HepG2 (cell line): ENCODE results near the gene MLX. TPM values are rescaled to one million over a fixed set of nuclear protein-coding genes. Genes with fewer than 3 reads are reported as not detected.

ENCODE experiments used
- ATAC-seq: fragments of 200-7000 bp; cut with Tn5 transposase; 3 replicates; pipeline ENCODE4 v1.9.1; 2020; ENCODE audit warnings: mild to moderate bottlenecking, moderate library complexity
- BruUV-seq: library from RNA; stranded (reverse); fragments of 400-500 nt; replicated peaks from 2 replicates; lab custom pipeline; 2021; lab: Mats Ljungman, UMichigan
- CTCF ChIA-PET: fragments of 300-600 bp; formaldehyde crosslinking; extraction: SDS; loops from one replicate; lab custom pipeline; 2021; ENCODE audit warnings: low total read pairs, inconsistent platforms, low intra/inter-chr PET ratio; lab: Yijun Ruan, JAX
- POLR2A ChIA-PET: fragments of 350-600 bp; sonication (Branson Sonifier 250); formaldehyde crosslinking; loops from one replicate; lab custom pipeline; 2020; ENCODE audit warnings: antibody characterized with exemption, inconsistent platforms; lab: Yijun Ruan, JAX
- DNase-seq: peaks from one replicate; pipeline ENCODE4 v3.0.0-alpha.2; 2015; ENCODE audit warnings: low spot score
- FAIRE-seq: peaks from 3 replicates; lab custom pipeline; 2011; peaks lifted over from hg19 to GRCh38; lab: Jason Lieb, UNC
- H2AFZ ChIP-seq: one replicate; pipeline ENCODE4 v1.6.1; 2011; ENCODE audit warnings: low read length, inconsistent platforms
- H3K27ac ChIP-seq: fragments of 300-600 bp; 3 replicates; pipeline ENCODE4 v1.8.0; 2011; ENCODE audit warnings: mixed run types, mild to moderate bottlenecking, mixed read lengths, low read length, inconsistent platforms; ENCODE audit not compliant: insufficient read depth; ENCODE audit errors: extremely low read length
- H3K27me3 ChIP-seq, 2 experiments: fragments of 200-600 bp in 1 of 2; 2 replicates in 1 of 2; 3 replicates in 1 of 2; pipeline versions ENCODE4 v1.6.0 to v1.8.0; 2011; ENCODE audit warnings: low read length in 2 of 2, mild to moderate bottlenecking in 2 of 2, moderate library complexity in 2 of 2, inconsistent platforms in 1 of 2; ENCODE audit not compliant: insufficient read depth in 2 of 2, control insufficient read depth in 1 of 2
- H3K36me3 ChIP-seq, 2 experiments: fragments of 200-600 bp in 1 of 2; replicated peaks in 1 of 2; 2 replicates in 1 of 2; 3 replicates in 1 of 2; pipeline versions ENCODE4 v1.5.1 to v1.8.0; 2011; ENCODE audit warnings: low read length in 2 of 2, inconsistent platforms in 1 of 2; ENCODE audit not compliant: insufficient read depth in 2 of 2, control insufficient read depth in 1 of 2
- H3K4me1 ChIP-seq: 2 replicates; pipeline ENCODE4 v1.5.1; 2012; ENCODE audit warnings: low read length, inconsistent platforms; ENCODE audit not compliant: insufficient read depth
- H3K4me2 ChIP-seq: 2 replicates; pipeline ENCODE4 v1.6.0; 2011; ENCODE audit warnings: low read depth, low read length, inconsistent platforms
- H3K4me3 ChIP-seq, 3 experiments: fragments of 200-600 bp in 1 of 3; sonication (generic), shearing (Covaris generic) in 1 of 3; replicated peaks in 1 of 3; 2 replicates each; pipeline ENCODE4 v1.5.1; 2011 to 2016; ENCODE audit warnings: low read length in 3 of 3, inconsistent platforms in 2 of 3, low read depth in 2 of 3, mild to moderate bottlenecking in 2 of 3, control low read depth in 1 of 3, mixed read lengths in 1 of 3; ENCODE audit not compliant: insufficient read depth in 1 of 3
- H3K79me2 ChIP-seq: one replicate; pipeline ENCODE4 v1.6.1; 2011; ENCODE audit warnings: low read length, inconsistent platforms; ENCODE audit not compliant: insufficient read depth
- H3K9ac ChIP-seq: 2 replicates; pipeline ENCODE4 v1.6.0; 2011; ENCODE audit warnings: mild to moderate bottlenecking, low read depth, low read length, inconsistent platforms; ENCODE audit not compliant: insufficient read depth
- H3K9me3 ChIP-seq: 2 replicates; pipeline ENCODE4 v1.5.1; 2012; ENCODE audit warnings: mild to moderate bottlenecking, low read length
- H4K20me1 ChIP-seq: 2 replicates; pipeline ENCODE4 v1.6.0; 2011; ENCODE audit warnings: inconsistent platforms, mild to moderate bottlenecking, low read length, moderate library complexity; ENCODE audit not compliant: insufficient read depth
- BRD4 ChIP-seq: sonication (generic); formaldehyde crosslinking; IDR thresholded peaks from 2 replicates; pipeline ENCODE4 v1.4.0; 2020; ENCODE audit warnings: missing genetic modification reagents
- CBX2 ChIP-seq, 2 experiments: fragments of 200-600 bp in 1 of 2; sonication (generic); formaldehyde crosslinking in 1 of 2; IDR thresholded peaks; 2 replicates each; pipeline versions ENCODE4 v1.7.0 to v1.8.1; 2018 to 2022; ENCODE audit warnings: low read depth in 2 of 2, low read length in 1 of 2, mild to moderate bottlenecking in 1 of 2, missing genetic modification reagents in 1 of 2
- HNRNPH1 ChIP-seq: fragments of 200-400 bp; formaldehyde crosslinking; optimal IDR thresholded peaks from 2 replicates; pipeline ENCODE3; 2017; ENCODE audit warnings: mild to moderate bottlenecking, low read depth, low read length
- PBX2 ChIP-seq: IDR thresholded peaks from 2 replicates; pipeline ENCODE4 v1.6.1; 2016; ENCODE audit warnings: control low read depth
- TBX2 ChIP-seq: sonication (generic); formaldehyde crosslinking; IDR thresholded peaks from 2 replicates; pipeline ENCODE4 v1.5.0; 2020; ENCODE audit warnings: missing genetic modification reagents, mild to moderate bottlenecking, borderline replicate concordance
- ZFP36 ChIP-seq: fragments of 150-350 bp; IDR thresholded peaks from 2 replicates; pipeline ENCODE4 v1.6.1; 2018; ENCODE audit warnings: borderline replicate concordance, low read length, low read depth; ENCODE audit not compliant: partially characterized antibody
- ZKSCAN8 ChIP-seq: IDR thresholded peaks from 2 replicates; pipeline ENCODE4 v1.6.1; 2016; ENCODE audit warnings: borderline replicate concordance, missing genetic modification reagents, missing compliant biosample characterization
- ZNF292 ChIP-seq: sonication (generic); formaldehyde crosslinking; IDR thresholded peaks from 2 replicates; pipeline ENCODE4 v1.8.1; 2022; ENCODE audit warnings: mild to moderate bottlenecking, low read depth, missing genetic modification reagents, borderline replicate concordance
- ZNF382 ChIP-seq: sonication (generic); formaldehyde crosslinking; IDR thresholded peaks from 2 replicates; pipeline ENCODE4 v1.5.0; 2020; ENCODE audit warnings: missing genetic modification reagents, mild to moderate bottlenecking, borderline replicate concordance
- ZNF549 ChIP-seq: sonication (generic); formaldehyde crosslinking; IDR thresholded peaks from 2 replicates; pipeline ENCODE4 v1.5.0; 2020; ENCODE audit warnings: missing genetic modification reagents
- ZNF646 ChIP-seq: sonication (generic); formaldehyde crosslinking; IDR thresholded peaks from 2 replicates; pipeline ENCODE4 v1.9.0; 2021; ENCODE audit warnings: mild to moderate bottlenecking, missing genetic modification reagents
- ZSCAN22 ChIP-seq: sonication (generic); formaldehyde crosslinking; IDR thresholded peaks from 2 replicates; pipeline ENCODE4 v1.4.0; 2020; ENCODE audit warnings: mild to moderate bottlenecking, missing genetic modification reagents
- WGBS: methylation state at CpG from one replicate; pipeline ENCODE4 v1.1.6; 2017; ENCODE audit warnings: low lambda C conversion rate; 5-methylcytosine and 5-hydroxymethylcytosine counted together
- in situ Hi-C: cut with HindIII; loops from 2 replicates; pipeline ENCODE4 v1.10.0; 2017; ENCODE audit warnings: low pct_unique_long_range_greater_than_20kb; ENCODE audit not compliant: extremely low pct_ligation_motif_present
- intact Hi-C: fragments of 100-400 bp; cut with micrococcal nuclease; formaldehyde crosslinking; loops from one replicate; pipeline ENCODE4 v1.10.0; 2022; ENCODE audit not compliant: unreplicated experiment
- polyA plus RNA-seq, 8 experiments: library from polyadenylated mRNA; depleted of rRNA in 3 of 8; stranded (reverse) in 7 of 8; unstranded in 1 of 8; fragments of >200 nt; fragmentation: Illumina TruSeq in 4 of 8; extraction: Trizol in 4 of 8; gene quantifications; 2 replicates each; pipeline versions ENCODE4 v1.2.1 to v1.2.3, GENCODE V29; 2011 to 2016; ENCODE audit warnings: low read depth in 4 of 8, missing spikeins in 1 of 8, mixed read lengths in 1 of 8; ENCODE audit not compliant: insufficient read depth in 1 of 8
- total RNA-seq, 5 experiments: library from RNA; depleted of rRNA; stranded (reverse); fragments of >200 nt; fragmentation: Illumina TruSeq; extraction: Trizol; gene quantifications; 2 replicates each; pipeline ENCODE4 v1.2.3, GENCODE V29; 2016; ENCODE audit warnings: low read depth in 1 of 5
- TF ChIP-seq, protein P1 (sequence below): sonication (generic); formaldehyde crosslinking; IDR thresholded peaks from 2 replicates; pipeline ENCODE4 v1.5.1; 2020; ENCODE audit warnings: mild to moderate bottlenecking, missing genetic modification reagents, borderline replicate concordance
- TF ChIP-seq, protein P2 (sequence below): sonication (generic); formaldehyde crosslinking; conservative IDR thresholded peaks from 2 replicates; pipeline ENCODE4 v1.8.1; 2023; ENCODE audit warnings: missing genetic modification reagents

Gene MLX
- total and polyA plus RNA-seq, 2 of the 13 experiments (the other 11 are each of a cell fraction or from before 2014, with no cell fraction given), result 38.9 to 74.4 TPM

- no peak for FAIRE-seq
- H3K4me3 ChIP-seq, result no peak overlapping the region
- no peak overlapping the region for H3K9ac ChIP-seq
- H4K20me1 ChIP-seq, result no peaks in the 10 kb centered on the region
- WGBS, result 98% methylated on average over 9 of the region's 9 CpGs
- H3K79me2 ChIP-seq, result no peaks in the 10 kb centered on the region
- no peaks in the 10 kb centered on the region for H3K27me3 ChIP-seq
- intact Hi-C loops, result no loop called here
- ChIA-PET POLR2A (no interaction called here), CTCF (no interaction called here)
- TF ChIP-seq PBX2 (no peak), ZKSCAN8 (CRISPR knock-in tag) (no peak), ZNF549 (CRISPR knock-in tag) (no peak), ZNF646 (CRISPR knock-in tag) (no peak), ZSCAN22 (no peak), HNRNPH1 (no peak), CBX2 (IDR thresholded peaks at IDR 0.05; ENCODE audit: low read depth, low read length) (no peak), CBX2 (CRISPR knock-in tag; IDR thresholded peaks at IDR 0.05; ENCODE audit: low read depth) (no peak), ZNF292 (CRISPR knock-in tag) (no peak), BRD4 (CRISPR knock-in tag) (no peak), ZNF382 (CRISPR knock-in tag) (no peak), ZFP36 (no peak), TBX2 (CRISPR knock-in tag) (no peak)
- TF ChIP-seq, protein P1, sequence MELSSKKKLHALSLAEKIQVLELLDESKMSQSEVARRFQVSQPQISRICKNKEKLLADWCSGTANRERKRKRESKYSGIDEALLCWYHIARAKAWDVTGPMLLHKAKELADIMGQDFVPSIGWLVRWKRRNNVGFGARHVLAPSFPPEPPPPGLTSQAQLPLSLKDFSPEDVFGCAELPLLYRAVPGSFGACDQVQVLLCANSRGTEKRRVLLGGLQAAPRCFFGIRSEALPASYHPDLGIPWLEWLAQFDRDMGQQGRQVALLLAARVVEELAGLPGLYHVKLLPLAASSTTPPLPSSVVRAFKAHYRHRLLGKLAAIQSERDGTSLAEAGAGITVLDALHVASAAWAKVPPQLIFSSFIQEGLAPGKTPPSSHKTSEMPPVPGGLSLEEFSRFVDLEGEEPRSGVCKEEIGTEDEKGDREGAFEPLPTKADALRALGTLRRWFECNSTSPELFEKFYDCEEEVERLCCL, result no peak
- TF ChIP-seq, protein P2, sequence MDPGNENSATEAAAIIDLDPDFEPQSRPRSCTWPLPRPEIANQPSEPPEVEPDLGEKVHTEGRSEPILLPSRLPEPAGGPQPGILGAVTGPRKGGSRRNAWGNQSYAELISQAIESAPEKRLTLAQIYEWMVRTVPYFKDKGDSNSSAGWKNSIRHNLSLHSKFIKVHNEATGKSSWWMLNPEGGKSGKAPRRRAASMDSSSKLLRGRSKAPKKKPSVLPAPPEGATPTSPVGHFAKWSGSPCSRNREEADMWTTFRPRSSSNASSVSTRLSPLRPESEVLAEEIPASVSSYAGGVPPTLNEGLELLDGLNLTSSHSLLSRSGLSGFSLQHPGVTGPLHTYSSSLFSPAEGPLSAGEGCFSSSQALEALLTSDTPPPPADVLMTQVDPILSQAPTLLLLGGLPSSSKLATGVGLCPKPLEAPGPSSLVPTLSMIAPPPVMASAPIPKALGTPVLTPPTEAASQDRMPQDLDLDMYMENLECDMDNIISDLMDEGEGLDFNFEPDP (CRISPR knock-in tag), result no peak
- DNase-seq, result no peak
- no peaks in the 10 kb centered on the region for H3K9me3 ChIP-seq
- no peak overlapping the region for H2AFZ ChIP-seq
- no TSS peak for BruUV-seq
- in situ Hi-C loops, result no loop called here
- ATAC-seq, result no peak
- peaks cover 25 to 56% of the 10 kb centered on the region in 2 experiments for H3K36me3 ChIP-seq
- no peak overlapping the region for H3K4me2 ChIP-seq
- H3K27ac ChIP-seq, result no peak overlapping the region
- H3K4me1 ChIP-seq, result no peaks in the 10 kb centered on the region
Observed at GRCh38 chr17:42591411-42591810, 24.5 kb downstream of the MLX start.
